A549 (cell line): Measurements from ENCODE around the gene ERVW-1. TPM values are rescaled to one million over a fixed set of nuclear protein-coding genes. Genes with fewer than 3 reads are reported as not detected.

ENCODE experiments used
- ATAC-seq, 2 experiments: fragments of 200-7000 bp in 1 of 2; fragments of >200 bp in 1 of 2; cut with Nextera tagmentation in 1 of 2; cut with Tn5 transposase in 1 of 2; 3 replicates each; pipeline versions ENCODE4 v1.8.0 to v1.9.1; 2018 to 2020; ENCODE audit warnings: mild to moderate bottlenecking in 1 of 2, moderate library complexity in 1 of 2
- CTCF ChIA-PET: fragments of 300-600 bp; sonication (Branson Sonifier 250); formaldehyde crosslinking; extraction: SDS; loops from one replicate; lab custom pipeline; 2021; ENCODE audit warnings: antibody characterized with exemption, inconsistent platforms; lab: Yijun Ruan, JAX
- POLR2A ChIA-PET: fragments of 350-600 bp; formaldehyde crosslinking; extraction: SDS; loops from one replicate; lab custom pipeline; 2021; ENCODE audit warnings: antibody characterized with exemption, inconsistent platforms; lab: Yijun Ruan, JAX
- DNase-seq, 2 experiments: peaks; one replicate each; pipeline versions ENCODE4 v3.0.0 to v3.0.0-alpha.2; 2011 to 2016; ENCODE audit warnings: low read depth in 1 of 2, low spot score in 1 of 2
- FAIRE-seq: peaks from 2 replicates; lab custom pipeline; 2011; peaks lifted over from hg19 to GRCh38; lab: Jason Lieb, UNC
- H3K27ac ChIP-seq, 2 experiments: fragments of >200 bp; sonication (Bioruptor Twin); formaldehyde crosslinking; 3 replicates each; pipeline ENCODE4 v1.5.1; 2016 to 2017
- H3K4me1 ChIP-seq: fragments of >200 bp; sonication (Bioruptor Twin); formaldehyde crosslinking; 3 replicates; pipeline ENCODE4 v1.6.1; 2016
- H3K4me2 ChIP-seq: fragments of >200 bp; sonication (Bioruptor Twin); formaldehyde crosslinking; 3 replicates; pipeline ENCODE4 v1.6.1; 2016
- H3K4me3 ChIP-seq: fragments of >200 bp; sonication (Bioruptor Twin); formaldehyde crosslinking; 3 replicates; pipeline ENCODE4 v1.5.1; 2016
- H3K9me3 ChIP-seq: fragments of >200 bp; sonication (Bioruptor Twin); formaldehyde crosslinking; 3 replicates; pipeline ENCODE4 v1.6.1; 2016
- BCL3 ChIP-seq: fragments of >200 bp; sonication (Bioruptor Twin); formaldehyde crosslinking; IDR thresholded peaks from 3 replicates; pipeline ENCODE4 v1.6.1; 2016
- CBX2 ChIP-seq: fragments of 200-600 bp; sonication (generic); IDR thresholded peaks from 2 replicates; pipeline ENCODE4 v1.6.1; 2016; ENCODE audit warnings: low read depth, mild to moderate bottlenecking, borderline replicate concordance
- CEBPB ChIP-seq, 2 experiments: fragments of >200 bp in 1 of 2; sonication (Bioruptor Twin) in 1 of 2; formaldehyde crosslinking in 1 of 2; IDR thresholded peaks; 2 replicates each; pipeline ENCODE4 v1.6.1; 2012 to 2016
- CHD2 ChIP-seq: fragments of 150-350 bp; IDR thresholded peaks from 2 replicates; pipeline ENCODE4 v1.6.1; 2014; ENCODE audit warnings: low read length; ENCODE audit not compliant: partially characterized antibody
- E2F6 ChIP-seq: IDR thresholded peaks from 2 replicates; pipeline ENCODE4 v1.6.1; 2012; ENCODE audit warnings: low read depth, borderline replicate concordance
- EHMT2 ChIP-seq: fragments of 200-600 bp; sonication (generic); IDR thresholded peaks from 2 replicates; pipeline ENCODE4 v1.6.1; 2016; ENCODE audit warnings: antibody characterized with exemption, low read depth, mild to moderate bottlenecking, moderate library complexity
- ELK1 ChIP-seq: fragments of 150-350 bp; IDR thresholded peaks from 2 replicates; pipeline ENCODE4 v1.6.1; 2014; ENCODE audit warnings: low read depth, mild to moderate bottlenecking, low read length
- FOSL2 ChIP-seq, 2 experiments: fragments of 450-650 bp in 1 of 2; fragments of >200 bp in 1 of 2; sonication (Bioruptor Twin) in 1 of 2; formaldehyde crosslinking; IDR thresholded peaks; 2 replicates each; pipeline versions ENCODE4 v1.5.0 to v1.6.1; 2016 to 2020; ENCODE audit warnings: mild to moderate bottlenecking in 1 of 2, moderate library complexity in 1 of 2
- FOXS1 ChIP-seq: fragments of 250-450 bp; sonication (Bioruptor Pico); IDR thresholded peaks from 2 replicates; pipeline ENCODE4 v1.5.0; 2020; ENCODE audit warnings: mild to moderate bottlenecking, moderate library complexity
- HES2 ChIP-seq: fragments of >200 bp; sonication (Bioruptor Twin); formaldehyde crosslinking; IDR thresholded peaks from 2 replicates; pipeline ENCODE4 v1.6.1; 2016
- HEYL ChIP-seq: fragments of 250-450 bp; sonication (Bioruptor Pico); IDR thresholded peaks from 2 replicates; pipeline ENCODE4 v1.8.0; 2021; ENCODE audit warnings: mild to moderate bottlenecking, moderate library complexity
- HOXA7 ChIP-seq: fragments of 250-450 bp; sonication (Bioruptor Pico); IDR thresholded peaks from 2 replicates; pipeline ENCODE4 v1.5.0; 2020; ENCODE audit warnings: mild to moderate bottlenecking, moderate library complexity
- HOXB5 ChIP-seq: fragments of 250-450 bp; sonication (Bioruptor Pico); IDR thresholded peaks from 2 replicates; pipeline ENCODE4 v1.5.0; 2020; ENCODE audit warnings: mild to moderate bottlenecking, moderate library complexity
- KDM1A ChIP-seq: fragments of 200-600 bp; sonication (generic); IDR thresholded peaks from 2 replicates; pipeline ENCODE4 v1.6.1; 2016; ENCODE audit warnings: low read depth, mild to moderate bottlenecking
- MAFK ChIP-seq: fragments of 450-650 bp; IDR thresholded peaks from 2 replicates; pipeline ENCODE4 v1.6.1; 2014; ENCODE audit not compliant: partially characterized antibody
- MAZ ChIP-seq: fragments of 150-350 bp; IDR thresholded peaks from 2 replicates; pipeline ENCODE4 v1.6.1; 2014; ENCODE audit warnings: antibody characterized with exemption, low read depth, low read length, borderline replicate concordance
- MYC ChIP-seq: IDR thresholded peaks from 2 replicates; pipeline ENCODE4 v1.6.1; 2012; ENCODE audit warnings: mild to moderate bottlenecking, inconsistent platforms, low read length, improper control_type of control experiment, borderline replicate concordance
- PBX3 ChIP-seq: IDR thresholded peaks from 2 replicates; pipeline ENCODE4 v1.6.1; 2012
- POLR2A ChIP-seq: IDR thresholded peaks from 2 replicates; pipeline ENCODE4 v1.6.1; 2012; ENCODE audit warnings: mild to moderate bottlenecking, low read length
- POLR2AphosphoS2 ChIP-seq: conservative IDR thresholded peaks from 2 replicates; pipeline ENCODE4 v1.6.1; 2012; ENCODE audit warnings: low read length, improper control_type of control experiment, inconsistent platforms
- RAD21 ChIP-seq, 2 experiments: fragments of >200 bp in 1 of 2; sonication (Bioruptor Twin) in 1 of 2; formaldehyde crosslinking in 1 of 2; IDR thresholded peaks in 1 of 2; conservative IDR thresholded peaks in 1 of 2; 2 replicates in 1 of 2; 3 replicates in 1 of 2; pipeline ENCODE4 v1.6.1; 2012 to 2018; ENCODE audit warnings: inconsistent platforms in 1 of 2
- RARB ChIP-seq: fragments of 250-450 bp; sonication (Bioruptor Pico); IDR thresholded peaks from 2 replicates; pipeline ENCODE4 v1.8.0; 2021; ENCODE audit warnings: mild to moderate bottlenecking, moderate library complexity
- USF2 ChIP-seq: fragments of 450-650 bp; IDR thresholded peaks from 2 replicates; pipeline ENCODE4 v1.6.1; 2014; ENCODE audit warnings: antibody characterized with exemption
- ZC3H11A ChIP-seq: fragments of 450-650 bp; IDR thresholded peaks from 2 replicates; pipeline ENCODE4 v1.6.1; 2014; ENCODE audit warnings: antibody characterized with exemption, mild to moderate bottlenecking
- ZFP36 ChIP-seq: fragments of 450-650 bp; IDR thresholded peaks from 2 replicates; pipeline ENCODE4 v1.6.1; 2014; ENCODE audit warnings: borderline replicate concordance; ENCODE audit not compliant: partially characterized antibody
- ZNF302 ChIP-seq: fragments of 250-450 bp; sonication (Bioruptor Pico); IDR thresholded peaks from 2 replicates; pipeline ENCODE4 v1.9.0; 2021; ENCODE audit warnings: inconsistent platforms, mild to moderate bottlenecking, moderate library complexity
- ZSCAN20 ChIP-seq: fragments of 250-450 bp; sonication (Bioruptor Pico); IDR thresholded peaks from 2 replicates; pipeline ENCODE4 v1.8.0; 2022; ENCODE audit warnings: mild to moderate bottlenecking, moderate library complexity
- WGBS: methylation state at CpG from one replicate; pipeline ENCODE4 v1.1.6; 2017; ENCODE audit errors: missing lambda C conversion rate; 5-methylcytosine and 5-hydroxymethylcytosine counted together
- polyA plus RNA-seq, 4 experiments: library from polyadenylated mRNA; depleted of rRNA in 3 of 4; stranded (reverse); fragments of >200 nt; fragmentation: RNase III in 1 of 4; extraction: RNeasy Plus Mini Kit Qiagen cat#74134 plus additional on column Dnase treatment in 1 of 4; gene quantifications; 2 replicates in 3 of 4; 3 replicates in 1 of 4; pipeline ENCODE4 v1.2.3, GENCODE V29; 2011 to 2017

Gene ERVW-1
- polyA plus RNA-seq, 2 of the 4 experiments (the other 2 are of a cell fraction), result not detected

GRCh38 chr7:92498557-92498956 lies 20.8 kb upstream of the ERVW-1 start:
- no peak overlapping the region for H3K4me2 ChIP-seq
- no peak overlapping the region for H3K4me3 ChIP-seq
- no peaks in the 10 kb centered on the region for H3K4me1 ChIP-seq
- CTCF ChIA-PET, result interaction anchor here (0.6 kb wide), 1 partner anchor 86 kb away, joined by 4 read pairs; no protein-coding TSS in a partner anchor
- TF ChIP-seq ZNF302 (CRISPR knock-in tag), result no peak
- TF ChIP-seq ZC3H11A, result no peak
- no peak for TF ChIP-seq FOSL2 (IDR thresholded peaks at IDR 0.05)
- no peak for TF ChIP-seq FOSL2 (CRISPR knock-in tag; IDR thresholded peaks at IDR 0.05)
- no peak for TF ChIP-seq E2F6
- no peak for TF ChIP-seq ZSCAN20 (CRISPR knock-in tag)
- TF ChIP-seq ELK1, result no peak
- TF ChIP-seq MYC, result no peak
- no peak for TF ChIP-seq CHD2
- TF ChIP-seq, all 56 proteins: peak for 0
- ATAC-seq, result no peak
- DNase-seq, result no peak
- FAIRE-seq, result no peak
- no peak overlapping the region for H3K27ac ChIP-seq
- POLR2A ChIA-PET, result no interaction called here
- no peaks in the 10 kb centered on the region for H3K9me3 ChIP-seq
- 69% methylated on average over 2 of the region's 2 CpGs for WGBS

GRCh38 chr7:92496876-92497275 lies 19.1 kb upstream of the ERVW-1 start:
- no peaks in the 10 kb centered on the region for H3K9me3 ChIP-seq
- ATAC-seq (no peak), FAIRE-seq (no peak), DNase-seq (no peak)
- H3K4me3 ChIP-seq, result no peak overlapping the region
- H3K4me2 ChIP-seq, result no peak overlapping the region
- POLR2A ChIA-PET, result no interaction called here
- WGBS, result 88% methylated on average over 2 of the region's 2 CpGs
- no peak overlapping the region for H3K27ac ChIP-seq
- H3K4me1 ChIP-seq, result no peaks in the 10 kb centered on the region
- TF ChIP-seq HEYL (CRISPR knock-in tag) (no peak), FOSL2 (IDR thresholded peaks at IDR 0.05) (no peak), FOSL2 (CRISPR knock-in tag; IDR thresholded peaks at IDR 0.05) (no peak), ZC3H11A (no peak), USF2 (no peak), EHMT2 (no peak), MAFK (no peak), MYC (no peak), ELK1 (no peak), E2F6 (no peak), RAD21 (conservative IDR thresholded peaks at IDR 0.05 in 1 of 2, IDR thresholded peaks at IDR 0.05 in 1 of 2) (no peak), POLR2A (no peak), ZFP36 (no peak), POLR2AphosphoS2 (no peak)
- CTCF ChIA-PET, result no interaction called here

- Histone ChIP-seq H3K27ac (no peak overlapping the region), H3K4me1 (no peaks in the 10 kb centered on the region), H3K4me3 (no peak overlapping the region), H3K9me3 (no peaks in the 10 kb centered on the region), H3K4me2 (no peak overlapping the region)
- no peak for DNase-seq
- FAIRE-seq, result no peak
- ChIA-PET POLR2A (no interaction called here), CTCF (interaction anchor here (1.5 kb wide), 1 partner anchor 28 kb away, joined by 7 read pairs; no protein-coding TSS in a partner anchor)
- no peak for ATAC-seq
- 93% methylated on average over 1 of the region's 1 CpG for WGBS
- TF ChIP-seq FOSL2 (IDR thresholded peaks at IDR 0.05), result no peak
- no peak for TF ChIP-seq FOSL2 (CRISPR knock-in tag; IDR thresholded peaks at IDR 0.05)
- no peak for TF ChIP-seq BCL3
- no peak for TF ChIP-seq CEBPB (IDR thresholded peaks at IDR 0.05)
- TF ChIP-seq PBX3, result no peak
- TF ChIP-seq ZSCAN20 (CRISPR knock-in tag), result no peak
- TF ChIP-seq FOXS1, result no peak
- TF ChIP-seq KDM1A, result no peak
- no peak for TF ChIP-seq CBX2
- TF ChIP-seq HOXA7 (CRISPR knock-in tag), result no peak
- TF ChIP-seq HES2, result no peak
- no peak for TF ChIP-seq RARB (CRISPR knock-in tag)
- no peak for TF ChIP-seq MAZ
- no peak for TF ChIP-seq HOXB5
These were observed 11.9 kb upstream of the ERVW-1 start for GRCh38 chr7:92489634-92490033.
